CD4-positive, alpha-beta T cell treated with Interleukin-4 for 4 hours (primary cell): ENCODE results near the gene PPP1R3D.
A peak's percentile ranks its signal among the peaks of the same experiment; 100 is the strongest.

ENCODE experiments used
- DNase-seq: peaks from one replicate; pipeline ENCODE4 v3.0.0-alpha.2; 2020

The PPP1R3D gene

DNA sequence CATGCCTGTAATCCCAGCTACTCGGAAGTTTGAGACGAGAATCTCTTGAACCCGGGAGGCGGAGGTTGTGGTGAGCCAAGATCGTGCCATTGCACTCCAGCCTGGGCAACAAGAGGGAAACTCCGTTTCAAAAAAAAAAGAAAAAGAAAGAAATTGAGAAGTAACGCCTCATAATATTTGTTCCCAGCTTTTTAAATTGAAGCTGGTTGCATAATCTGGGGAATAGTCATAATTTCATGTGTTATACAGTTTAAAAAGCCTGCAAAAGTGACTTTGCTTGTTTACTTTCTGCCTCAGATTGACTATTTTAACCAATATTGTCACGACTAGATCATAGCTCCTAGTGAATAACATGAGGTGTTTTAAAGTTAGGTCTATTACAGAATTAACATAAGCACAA, 7.3 kb upstream of the PPP1R3D start:
- DNase-seq: no peak

DNA sequence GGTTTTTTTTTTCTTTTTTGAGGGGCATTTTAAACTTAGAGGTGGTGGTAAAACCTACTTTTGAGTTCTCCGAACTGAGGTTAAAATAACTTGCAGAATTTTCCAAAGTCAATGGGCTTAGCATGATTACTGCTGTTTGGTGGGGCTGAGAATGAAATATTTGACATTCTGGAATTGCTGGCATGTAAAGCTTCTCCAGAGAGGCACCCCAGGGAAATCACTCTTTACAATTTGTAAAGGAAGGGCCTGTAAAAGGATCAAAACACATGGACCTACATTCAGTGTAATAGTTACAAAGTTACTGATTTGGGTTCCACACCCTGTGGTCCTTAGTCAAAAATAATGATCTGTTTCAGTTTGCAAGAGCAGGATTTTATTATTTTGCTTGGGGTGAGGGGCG, 5.6 kb upstream of the PPP1R3D start:
- no peak for DNase-seq

GRCh38 chr20:59945175-59945574, 5.1 kb upstream of the PPP1R3D start:
- no peak for DNase-seq

GRCh38 chr20:59944726-59945125, 4.6 kb upstream of the PPP1R3D start:
- no peak for DNase-seq

DNA sequence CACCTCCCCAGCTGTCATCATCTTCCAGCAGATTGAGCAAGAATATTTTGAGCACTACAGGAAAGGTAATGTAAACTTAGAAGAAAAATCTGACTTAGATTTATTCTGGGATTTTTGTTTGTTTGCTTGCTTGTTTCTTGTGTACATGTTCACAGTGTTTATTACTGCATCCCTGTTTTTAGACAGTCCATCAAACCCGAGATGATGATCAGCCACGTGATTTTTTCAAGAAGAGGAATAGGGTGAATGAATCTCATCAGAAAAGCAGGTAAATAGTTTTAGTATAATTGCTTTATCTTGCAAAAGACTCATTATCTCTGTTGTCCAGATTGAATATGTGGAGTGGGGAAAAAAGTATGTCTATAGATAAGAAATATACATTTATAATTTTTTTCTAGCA, 2.1 kb upstream of the PPP1R3D start:
- no peak for DNase-seq

DNA sequence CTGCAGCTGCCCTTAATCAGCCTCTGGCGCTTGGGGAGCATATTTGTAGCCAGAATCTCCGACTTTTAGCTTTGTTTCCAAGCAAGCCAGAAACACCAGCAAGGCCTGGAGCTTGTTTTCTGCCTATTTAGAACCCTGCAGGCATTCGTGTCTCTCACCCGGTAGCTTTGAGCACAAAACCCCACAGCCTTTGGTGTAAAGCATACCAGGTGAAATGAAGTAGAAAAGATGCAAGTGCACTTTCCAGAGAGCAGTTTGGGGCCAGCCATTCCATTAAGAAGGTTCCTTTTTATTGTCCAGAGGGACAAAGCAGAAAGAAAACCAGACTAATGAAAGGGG, 820 bp upstream of the PPP1R3D start:
- no peak for DNase-seq

- DNase-seq: no peak
Measured at GRCh38 chr20:59939879-59940128, 301 bp downstream of the PPP1R3D start.

DNA sequence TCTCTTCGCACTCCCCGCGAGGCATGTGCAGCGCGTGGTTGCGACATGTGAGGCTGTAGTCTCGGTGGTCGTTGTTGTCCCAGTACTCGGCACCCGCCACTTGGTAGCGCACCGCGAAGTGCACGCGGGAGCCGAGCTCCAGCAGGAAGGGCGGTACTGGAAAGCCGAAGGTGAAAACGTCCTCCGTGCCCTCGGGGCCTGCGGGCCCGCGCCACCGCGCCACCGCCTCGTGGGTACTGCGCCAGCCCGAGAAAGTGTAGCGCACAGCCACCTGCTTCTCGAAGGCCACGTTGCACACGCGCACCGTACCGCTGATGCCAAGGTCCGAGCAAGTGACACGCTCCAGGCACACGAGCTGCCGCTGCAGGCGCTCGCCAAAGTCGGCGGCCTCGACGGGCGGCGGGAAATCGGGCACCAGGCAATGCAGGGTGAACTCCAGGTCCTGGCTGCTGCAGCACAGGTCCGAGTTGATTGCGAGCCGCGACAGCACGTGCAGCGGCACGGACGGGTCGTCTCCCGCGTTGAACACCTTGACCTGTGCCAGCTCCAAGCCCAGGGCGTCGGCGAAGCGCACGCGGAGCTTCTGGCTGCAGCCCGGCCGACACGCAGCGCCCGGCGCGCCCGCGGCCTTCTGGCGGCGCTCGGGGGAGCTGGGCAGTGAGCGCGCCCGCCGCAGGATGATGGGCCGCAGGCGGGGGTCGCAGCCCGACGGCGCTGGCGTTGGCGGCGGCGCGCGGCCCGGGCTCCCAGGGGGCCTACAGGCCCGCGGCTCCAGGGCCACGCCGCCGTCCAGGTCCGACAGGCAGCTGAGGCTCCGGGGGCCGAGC, 840 bp downstream of the PPP1R3D start:
- DNase-seq: no peak

- DNase-seq: no peak
Measured at GRCh38 chr20:59938696-59939051, 1.4 kb downstream of the PPP1R3D start.

DNA sequence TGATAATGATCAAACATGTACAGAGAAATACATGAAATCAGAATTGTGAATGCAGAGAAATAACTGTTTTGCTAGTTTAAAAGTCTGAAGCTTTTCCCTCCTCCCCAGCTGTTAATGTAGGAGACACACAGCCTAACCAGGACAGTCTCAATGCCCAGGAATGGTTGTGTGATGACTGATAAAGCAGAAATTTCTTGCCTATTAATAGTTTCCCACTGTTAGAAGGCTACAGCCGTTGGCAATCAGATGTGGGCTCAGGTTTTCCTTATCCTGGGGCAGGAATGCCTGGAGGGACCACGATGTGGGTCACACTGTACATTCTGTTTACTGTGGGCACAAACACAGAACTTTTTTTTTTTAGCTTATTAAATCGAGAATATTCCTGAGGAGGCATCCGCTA, 1.9 kb downstream of the PPP1R3D start:
- DNase-seq: no peak

GRCh38 chr20:59937150-59937549, 3.0 kb downstream of the PPP1R3D start:
- DNase-seq: no peak

DNA sequence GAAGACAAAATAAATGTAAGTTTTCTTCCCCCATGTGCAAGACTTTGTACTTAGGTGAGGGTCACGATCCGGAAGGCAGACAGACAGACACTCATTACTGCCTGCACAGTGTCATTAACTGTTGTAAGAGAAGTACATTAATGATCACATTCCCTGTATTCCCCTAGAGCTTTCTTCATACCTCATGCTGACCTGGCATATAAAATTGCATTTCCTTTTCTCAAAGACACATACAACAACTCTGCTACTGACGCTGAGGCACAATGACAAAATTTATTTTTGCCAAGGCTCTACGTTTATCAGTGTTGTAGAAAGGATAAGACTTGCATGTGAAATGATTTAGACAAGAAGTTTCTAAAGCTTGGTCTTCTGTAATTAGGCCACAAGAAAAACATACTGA, 3.7 kb downstream of the PPP1R3D start:
- no peak for DNase-seq

GRCh38 chr20:59935457-59936185, 4.5 kb downstream of the PPP1R3D start:
- DNase-seq: no peak

DNA sequence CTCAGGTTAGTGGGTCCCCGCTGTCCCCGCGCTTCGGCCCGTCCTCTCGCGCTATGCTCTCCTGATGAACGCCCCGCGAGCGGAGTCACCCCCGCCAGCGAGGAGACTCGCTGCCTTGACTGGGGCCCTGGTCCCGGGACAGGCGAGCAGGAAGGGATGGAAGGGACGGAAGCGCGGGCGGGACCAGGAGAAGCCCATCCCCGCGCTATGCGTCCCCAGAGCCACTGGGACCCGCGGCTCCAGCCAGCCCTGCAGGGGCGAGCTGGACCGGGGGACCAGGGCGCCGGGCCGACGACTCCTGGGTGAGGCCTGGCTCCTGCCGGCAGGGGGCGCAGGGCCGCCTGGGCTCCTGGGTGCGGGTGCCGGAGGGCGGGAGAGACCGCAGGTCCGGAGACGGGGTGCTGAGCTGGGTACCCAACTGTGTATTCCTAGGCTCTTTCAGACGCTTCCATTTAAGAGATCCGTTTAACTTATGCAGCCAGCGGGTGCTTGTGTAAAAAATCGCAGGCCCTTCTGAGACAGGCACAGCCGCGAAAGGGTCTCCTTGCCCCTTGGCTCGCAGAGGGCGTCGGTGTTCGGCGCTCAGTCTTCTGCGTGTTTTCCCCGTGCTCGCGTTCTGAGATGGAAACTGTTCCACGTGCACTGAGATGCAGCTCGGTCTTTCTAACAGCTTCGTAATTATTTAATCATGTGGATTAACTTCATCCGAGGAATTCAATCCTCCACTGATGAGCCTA, 6.1 kb downstream of the PPP1R3D start:
- peak; percentile 56 for DNase-seq

- peak; percentile 61 for DNase-seq
Measured at GRCh38 chr20:59933296-59933848, 6.7 kb downstream of the PPP1R3D start, which contains the start of gene SYCP2. Gene SYCP2 (minus strand): TSS chr20:59933637. CDS start chr20:59922413, 11,224 bp downstream.

- DNase-seq: no peak
Measured at GRCh38 chr20:59932616-59933295, 7.3 kb downstream of the PPP1R3D start.

GRCh38 chr20:59931511-59932312, 8.4 kb downstream of the PPP1R3D start:
- no peak for DNase-seq

- no peak for DNase-seq
Measured at GRCh38 chr20:59925899-59926298, 14.2 kb downstream of the PPP1R3D start.

DNA sequence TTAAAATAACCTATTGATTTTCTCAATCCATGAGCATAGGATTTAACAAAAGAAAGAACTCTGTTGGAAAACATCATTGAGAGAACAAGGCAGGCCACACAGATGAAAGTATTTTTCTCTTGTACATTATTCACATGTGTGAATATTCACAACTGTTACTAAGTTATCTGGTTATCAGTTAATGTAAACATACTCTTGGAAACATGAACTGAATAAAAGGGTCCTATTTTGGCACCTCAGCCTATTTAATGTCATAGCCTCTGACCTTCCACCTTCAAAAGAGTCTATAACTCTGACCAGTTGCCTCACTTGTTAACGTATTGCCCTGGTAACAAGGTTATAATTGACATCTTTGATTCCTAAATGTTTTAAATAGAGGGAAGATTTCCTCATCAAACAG, 14.7 kb downstream of the PPP1R3D start:
- no peak for DNase-seq

GRCh38 chr20:59923514-59923913, 16.6 kb downstream of the PPP1R3D start:
- DNase-seq: no peak

DNA sequence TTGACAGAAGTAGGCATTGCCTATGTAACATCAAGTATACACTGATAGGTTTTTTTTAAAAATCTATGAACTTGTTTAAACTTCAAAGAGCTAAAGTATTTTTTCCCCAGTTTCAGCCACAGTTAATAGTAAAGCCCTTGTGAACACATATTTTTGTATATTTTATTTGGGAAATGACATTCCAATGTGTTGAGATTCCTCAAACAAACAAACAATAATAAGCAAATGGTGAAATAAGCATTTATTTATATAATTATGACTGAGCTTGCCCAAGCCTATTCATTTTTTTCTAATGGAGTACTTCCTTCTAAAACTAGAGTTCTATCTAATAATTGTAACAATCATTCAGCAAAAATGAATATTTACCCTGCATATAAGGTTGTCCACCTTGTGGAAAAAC, 19.2 kb downstream of the PPP1R3D start:
- DNase-seq: no peak

DNA sequence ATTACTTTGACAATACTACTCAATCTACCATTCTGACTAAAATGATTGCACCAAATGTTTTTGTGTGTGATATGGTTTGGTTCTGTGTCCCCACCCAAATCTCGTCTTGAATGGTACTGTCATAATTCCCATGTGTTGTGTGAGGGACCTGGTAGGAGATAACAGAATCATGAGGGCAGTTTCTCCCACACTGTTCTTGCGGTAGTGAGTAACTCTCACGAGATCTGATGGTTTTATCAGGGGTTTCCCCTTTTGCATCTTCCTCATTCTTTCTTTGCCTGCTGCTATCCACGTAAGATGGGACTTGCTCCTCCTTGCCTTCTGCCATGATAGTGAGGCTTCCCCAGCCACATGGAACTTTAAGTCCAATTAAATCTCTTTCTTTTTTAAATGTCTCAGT, 27.5 kb downstream of the PPP1R3D start:
- DNase-seq: no peak
